ENCODE data around the gene ELOA.

ELOA gene

DNA sequence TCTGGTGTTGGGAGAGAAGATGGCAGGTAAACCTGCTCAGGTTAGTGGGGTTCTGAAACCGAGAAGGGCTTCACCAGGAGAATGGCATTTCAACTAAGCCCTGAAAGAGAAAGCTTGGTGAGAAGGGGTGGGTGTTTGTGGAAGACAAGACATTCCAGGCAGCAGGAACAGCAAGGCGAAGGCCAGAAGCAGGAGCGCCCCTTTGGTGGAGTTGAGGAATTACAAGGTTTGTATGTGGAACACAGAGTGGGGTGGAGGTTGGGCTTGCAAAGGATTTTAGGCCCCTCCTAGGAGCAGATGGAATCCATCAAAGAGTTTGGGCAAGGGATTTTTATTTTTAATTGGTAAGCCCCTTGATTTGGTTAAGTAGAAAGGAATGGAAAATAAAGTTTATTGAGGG lies 24.8 kb upstream of the ELOA start:
- Histone ChIP-seq H2BK5ac (ENCODE audit: low read depth, low read length, poor library complexity, severe bottlenecking) (no peak overlapping the region), H2AFZ (ENCODE audit: low read depth, low read length) (no peak overlapping the region), H3K27ac (ENCODE audit: low read length, poor library complexity, severe bottlenecking) (no peak overlapping the region), H2AK5ac (ENCODE audit: low read length, severe bottlenecking) (no peak overlapping the region), H3K4me2 (ENCODE audit: low read length, poor library complexity, severe bottlenecking) (no peak overlapping the region), H4K8ac (ENCODE audit: low read length) (no peak overlapping the region), H3K9me3 (ENCODE audit: control insufficient read depth, low read length) (no peaks in the 10 kb centered on the region), H3K4me1 (ENCODE audit: control insufficient read depth, insufficient read depth, low read depth, low read length) (peaks cover 10% of the 10 kb centered on the region), H2BK12ac (ENCODE audit: low read length in 2 of 2) (no peak overlapping the region), H3K9ac (ENCODE audit: low read length) (no peak overlapping the region), H3K79me1 (replicated peaks; ENCODE audit: low read length, poor library complexity, severe bottlenecking) (peaks cover 28% of the 10 kb centered on the region), H3K27me3 (ENCODE audit: control insufficient read depth in 1 of 2, insufficient read depth in 1 of 2, low read length in 2 of 2) (no peaks in the 10 kb centered on the region), H2BK120ac (ENCODE audit: low read depth, low read length) (no peak overlapping the region), H3K23ac (ENCODE audit: low read length in 2 of 2) (no peak overlapping the region), H3K14ac (ENCODE audit: low read length in 2 of 2) (no peak overlapping the region), H3K36me3 (ENCODE audit: control insufficient read depth in 1 of 2, insufficient read depth in 2 of 2, low read depth in 1 of 2, low read length in 2 of 2) (peaks cover 6 to 32% of the 10 kb centered on the region in 2 experiments), H3K4ac (ENCODE audit: low read depth in 1 of 2, low read length in 2 of 2) (no peak overlapping the region), H3K4me3 (ENCODE audit: insufficient read depth in 1 of 2, low read depth in 1 of 2, low read length in 2 of 2) (no peak overlapping the region), H2BK15ac (ENCODE audit: low read depth, poor library complexity, severe bottlenecking) (no peak overlapping the region), H3K18ac (ENCODE audit: low read depth in 1 of 2, low read length in 2 of 2) (no peak overlapping the region), H4K91ac (ENCODE audit: low read length) (no peak overlapping the region)
- peak; percentile 76 for DNase-seq
- 32% methylated on average over 3 of the region's 3 CpGs for WGBS

DNA sequence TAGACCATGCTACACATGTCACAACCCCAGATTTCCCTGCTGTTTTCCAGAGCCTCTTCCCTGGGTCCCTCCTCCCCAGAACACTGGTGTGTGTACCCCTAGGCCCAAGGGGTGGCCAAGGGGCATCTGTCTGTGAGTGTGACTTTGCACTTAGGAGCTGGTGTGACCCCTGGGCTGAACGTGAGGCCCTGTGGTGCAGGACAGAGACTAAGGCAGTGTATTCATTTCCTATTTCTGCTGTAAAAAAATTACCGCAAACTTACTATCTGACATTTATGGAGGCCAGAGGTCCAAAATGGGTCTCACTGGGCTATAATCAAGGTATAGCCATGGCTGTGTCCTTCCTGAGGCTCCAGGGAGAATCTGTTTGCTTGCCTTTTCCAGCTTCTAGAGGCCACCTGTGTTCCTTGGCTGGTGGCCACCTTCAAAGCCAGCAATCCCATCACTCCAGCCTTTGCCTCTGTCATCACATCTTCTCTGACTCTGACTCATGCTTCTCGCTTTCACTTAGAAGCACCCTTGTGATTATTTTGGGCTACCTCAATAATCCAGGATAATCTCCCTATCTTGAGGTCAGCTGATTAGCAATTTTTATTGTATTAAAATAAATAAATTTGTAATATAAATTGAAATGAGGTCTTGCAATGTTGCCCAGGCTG lies 24.0 kb upstream of the ELOA start:
- no peak overlapping the region for H3K4me2 ChIP-seq (ENCODE audit: low read length, poor library complexity, severe bottlenecking)
- WGBS: 83% methylated on average over 2 of the region's 3 CpGs
- H3K9me3 ChIP-seq (ENCODE audit: control insufficient read depth, low read length): no peaks in the 10 kb centered on the region
- peaks cover 6 to 32% of the 10 kb centered on the region in 2 experiments for H3K36me3 ChIP-seq (ENCODE audit: control insufficient read depth in 1 of 2, insufficient read depth in 2 of 2, low read depth in 1 of 2, low read length in 2 of 2)
- H3K4me1 ChIP-seq (ENCODE audit: control insufficient read depth, insufficient read depth, low read depth, low read length): peaks cover 10% of the 10 kb centered on the region
- no peak overlapping the region for H2BK120ac ChIP-seq (ENCODE audit: low read depth, low read length)
- no peaks in the 10 kb centered on the region for H3K27me3 ChIP-seq (ENCODE audit: control insufficient read depth in 1 of 2, insufficient read depth in 1 of 2, low read length in 2 of 2)
- no peak overlapping the region for H3K14ac ChIP-seq (ENCODE audit: low read length in 2 of 2)
- no peak overlapping the region for H3K9ac ChIP-seq (ENCODE audit: low read length)
- no peak overlapping the region for H3K27ac ChIP-seq (ENCODE audit: low read length, poor library complexity, severe bottlenecking)
- no peak overlapping the region for H2BK5ac ChIP-seq (ENCODE audit: low read depth, low read length, poor library complexity, severe bottlenecking)
- peak; percentile 33 for DNase-seq
- no peak overlapping the region for H2BK12ac ChIP-seq (ENCODE audit: low read length in 2 of 2)
- H4K8ac ChIP-seq (ENCODE audit: low read length): no peak overlapping the region
- no peak overlapping the region for H3K23ac ChIP-seq (ENCODE audit: low read length in 2 of 2)
- no peak overlapping the region for H4K91ac ChIP-seq (ENCODE audit: low read length)
- H3K79me1 ChIP-seq (replicated peaks; ENCODE audit: low read length, poor library complexity, severe bottlenecking): peaks cover 31% of the 10 kb centered on the region
- H2AK5ac ChIP-seq (ENCODE audit: low read length, severe bottlenecking): no peak overlapping the region
- no peak overlapping the region for H2BK15ac ChIP-seq (ENCODE audit: low read depth, poor library complexity, severe bottlenecking)
- no peak overlapping the region for H3K4me3 ChIP-seq (ENCODE audit: insufficient read depth in 1 of 2, low read depth in 1 of 2, low read length in 2 of 2)
- H3K4ac ChIP-seq (ENCODE audit: low read depth in 1 of 2, low read length in 2 of 2): no peak overlapping the region
- H3K18ac ChIP-seq (ENCODE audit: low read depth in 1 of 2, low read length in 2 of 2): no peak overlapping the region
- H2AFZ ChIP-seq (ENCODE audit: low read depth, low read length): no peak overlapping the region

DNA sequence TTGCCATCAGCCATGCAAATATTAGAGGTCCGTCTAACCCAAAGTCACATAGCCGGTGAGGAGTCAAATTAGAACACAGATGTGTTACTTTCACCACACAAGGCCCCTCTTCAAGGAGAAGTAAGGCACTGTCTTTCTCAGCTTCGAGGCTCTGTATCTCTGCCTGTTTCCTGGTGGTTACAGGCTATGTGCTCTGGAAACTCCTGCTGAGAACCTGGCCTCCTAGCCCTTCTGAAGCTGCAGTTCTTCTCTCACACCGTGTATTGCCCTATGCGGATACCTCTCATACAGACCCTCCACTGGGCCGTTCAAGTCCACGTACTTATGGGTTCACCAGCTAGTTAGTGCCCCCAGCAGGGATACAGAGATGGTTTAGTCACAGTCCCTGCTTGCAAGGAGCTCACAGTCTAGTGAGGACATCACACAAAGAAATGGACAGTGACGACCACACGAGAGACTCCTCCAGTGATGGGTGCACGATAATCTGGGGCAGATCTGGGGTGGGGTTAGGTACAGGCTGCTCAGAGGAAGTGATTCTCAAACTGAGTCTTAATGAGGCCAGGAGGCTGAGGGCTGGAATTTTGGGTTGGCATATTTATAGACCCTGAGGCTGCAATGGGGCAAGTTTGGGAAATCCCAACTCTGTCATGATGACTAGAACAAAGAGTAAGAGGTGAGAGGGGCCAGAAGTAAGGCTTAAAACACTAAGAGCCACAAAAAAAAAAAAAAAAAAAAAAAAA lies 22.8 kb upstream of the ELOA start:
- Histone ChIP-seq H3K23ac (ENCODE audit: low read length in 2 of 2) (no peak overlapping the region), H2AFZ (ENCODE audit: low read depth, low read length) (no peak overlapping the region), H4K8ac (ENCODE audit: low read length) (no peak overlapping the region), H2AK5ac (ENCODE audit: low read length, severe bottlenecking) (no peak overlapping the region), H4K91ac (ENCODE audit: low read length) (no peak overlapping the region), H3K14ac (ENCODE audit: low read length in 2 of 2) (no peak overlapping the region), H2BK5ac (ENCODE audit: low read depth, low read length, poor library complexity, severe bottlenecking) (no peak overlapping the region), H3K4me1 (ENCODE audit: control insufficient read depth, insufficient read depth, low read depth, low read length) (peaks cover 10% of the 10 kb centered on the region), H3K36me3 (ENCODE audit: control insufficient read depth in 1 of 2, insufficient read depth in 2 of 2, low read depth in 1 of 2, low read length in 2 of 2) (peaks cover 4 to 22% of the 10 kb centered on the region in 2 experiments), H2BK120ac (ENCODE audit: low read depth, low read length) (no peak overlapping the region), H3K4me3 (ENCODE audit: insufficient read depth in 1 of 2, low read depth in 1 of 2, low read length in 2 of 2) (no peak overlapping the region), H3K9ac (ENCODE audit: low read length) (no peak overlapping the region), H3K79me1 (replicated peaks; ENCODE audit: low read length, poor library complexity, severe bottlenecking) (peaks cover 28% of the 10 kb centered on the region), H3K27me3 (ENCODE audit: control insufficient read depth in 1 of 2, insufficient read depth in 1 of 2, low read length in 2 of 2) (no peaks in the 10 kb centered on the region), H2BK15ac (ENCODE audit: low read depth, poor library complexity, severe bottlenecking) (no peak overlapping the region), H3K18ac (ENCODE audit: low read depth in 1 of 2, low read length in 2 of 2) (no peak overlapping the region), H3K27ac (ENCODE audit: low read length, poor library complexity, severe bottlenecking) (no peak overlapping the region), H3K9me3 (ENCODE audit: control insufficient read depth, low read length) (no peaks in the 10 kb centered on the region), H3K4ac (ENCODE audit: low read depth in 1 of 2, low read length in 2 of 2) (no peak overlapping the region), H2BK12ac (ENCODE audit: low read length in 2 of 2) (peak overlapping the region in 1 of 2 experiments; percentile 15), H3K4me2 (ENCODE audit: low read length, poor library complexity, severe bottlenecking) (no peak overlapping the region)
- DNase-seq: peak; percentile 45
- WGBS: 96% methylated on average over 10 of the region's 10 CpGs

DNA sequence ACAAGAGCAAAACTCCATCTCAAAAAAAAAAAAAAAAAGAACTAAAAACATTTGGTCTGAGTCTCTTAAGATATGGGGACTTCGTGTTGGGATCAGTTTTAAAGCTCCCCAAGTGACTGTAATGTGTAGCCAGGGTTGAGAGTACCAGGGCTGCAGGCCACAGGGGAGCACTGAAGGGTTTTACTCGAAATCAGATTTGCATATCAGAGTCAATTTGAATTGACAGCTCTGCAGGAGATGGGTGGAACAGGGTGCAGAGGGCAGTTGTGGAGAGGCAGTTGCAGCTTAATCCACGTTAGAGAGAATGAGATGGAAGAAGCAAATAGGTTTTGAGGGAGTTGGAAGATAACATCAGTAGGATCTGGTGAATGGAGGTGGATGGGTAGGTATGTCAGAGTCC lies 20.6 kb upstream of the ELOA start:
- no peak overlapping the region for H2BK12ac ChIP-seq (ENCODE audit: low read length in 2 of 2)

More for the DNA sequence above, 20.6 kb upstream of the ELOA start:
- Histone ChIP-seq H3K4ac (ENCODE audit: low read depth in 1 of 2, low read length in 2 of 2) (no peak overlapping the region), H3K4me3 (ENCODE audit: insufficient read depth in 1 of 2, low read depth in 1 of 2, low read length in 2 of 2) (no peak overlapping the region), H3K27ac (ENCODE audit: low read length, poor library complexity, severe bottlenecking) (no peak overlapping the region), H3K79me1 (replicated peaks; ENCODE audit: low read length, poor library complexity, severe bottlenecking) (peaks cover 34% of the 10 kb centered on the region), H3K27me3 (ENCODE audit: control insufficient read depth in 1 of 2, insufficient read depth in 1 of 2, low read length in 2 of 2) (no peaks in the 10 kb centered on the region), H2BK5ac (ENCODE audit: low read depth, low read length, poor library complexity, severe bottlenecking) (no peak overlapping the region), H3K4me2 (ENCODE audit: low read length, poor library complexity, severe bottlenecking) (no peak overlapping the region), H2BK120ac (ENCODE audit: low read depth, low read length) (no peak overlapping the region), H3K9ac (ENCODE audit: low read length) (no peak overlapping the region), H2BK15ac (ENCODE audit: low read depth, poor library complexity, severe bottlenecking) (no peak overlapping the region), H3K36me3 (ENCODE audit: control insufficient read depth in 1 of 2, insufficient read depth in 2 of 2, low read depth in 1 of 2, low read length in 2 of 2) (peaks cover 4 to 8% of the 10 kb centered on the region in 2 experiments), H4K8ac (ENCODE audit: low read length) (no peak overlapping the region), H3K14ac (ENCODE audit: low read length in 2 of 2) (no peak overlapping the region), H2AFZ (ENCODE audit: low read depth, low read length) (no peak overlapping the region), H4K91ac (ENCODE audit: low read length) (no peak overlapping the region), H3K9me3 (ENCODE audit: control insufficient read depth, low read length) (no peaks in the 10 kb centered on the region), H3K23ac (ENCODE audit: low read length in 2 of 2) (no peak overlapping the region), H3K4me1 (ENCODE audit: control insufficient read depth, insufficient read depth, low read depth, low read length) (peaks cover 10% of the 10 kb centered on the region), H2AK5ac (ENCODE audit: low read length, severe bottlenecking) (no peak overlapping the region), H3K18ac (ENCODE audit: low read depth in 1 of 2, low read length in 2 of 2) (no peak overlapping the region)
- WGBS: 90% methylated on average over 3 of the region's 3 CpGs
- no peak for DNase-seq
